GM12872 (cell line): ENCODE measurements around the gene LGI1.
A peak's percentile ranks its signal among the peaks of the same experiment; 100 is the strongest.

Experiments
- TF ChIP-seq, protein P1 (sequence below): IDR thresholded peaks from 3 replicates; pipeline ENCODE4 v1.5.1; 2011; ENCODE audit warnings: low read depth, mild to moderate bottlenecking, low read length, moderate library complexity; ENCODE audit not compliant: insufficient read depth

The LGI1 gene

DNA sequence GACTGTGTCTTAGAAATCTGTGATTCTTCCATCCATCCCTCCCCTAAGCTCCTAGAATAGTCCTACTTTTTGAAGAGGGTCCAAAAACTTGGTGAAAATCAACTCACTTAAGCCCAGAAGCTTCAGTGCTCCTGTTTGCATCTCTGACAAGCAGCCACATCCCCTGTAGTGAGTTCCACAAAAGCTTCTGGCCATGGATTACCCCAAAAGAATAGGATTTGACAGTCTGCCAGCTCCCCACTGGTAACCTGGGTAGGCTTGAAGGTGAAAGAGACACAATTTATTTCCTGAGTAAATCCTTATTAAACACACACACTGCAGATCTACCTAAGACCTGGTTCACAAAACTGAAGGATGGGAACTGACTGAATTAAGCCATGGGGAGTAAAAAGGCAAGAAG, 46.5 kb downstream of the LGI1 start:
- TF ChIP-seq, protein P1, sequence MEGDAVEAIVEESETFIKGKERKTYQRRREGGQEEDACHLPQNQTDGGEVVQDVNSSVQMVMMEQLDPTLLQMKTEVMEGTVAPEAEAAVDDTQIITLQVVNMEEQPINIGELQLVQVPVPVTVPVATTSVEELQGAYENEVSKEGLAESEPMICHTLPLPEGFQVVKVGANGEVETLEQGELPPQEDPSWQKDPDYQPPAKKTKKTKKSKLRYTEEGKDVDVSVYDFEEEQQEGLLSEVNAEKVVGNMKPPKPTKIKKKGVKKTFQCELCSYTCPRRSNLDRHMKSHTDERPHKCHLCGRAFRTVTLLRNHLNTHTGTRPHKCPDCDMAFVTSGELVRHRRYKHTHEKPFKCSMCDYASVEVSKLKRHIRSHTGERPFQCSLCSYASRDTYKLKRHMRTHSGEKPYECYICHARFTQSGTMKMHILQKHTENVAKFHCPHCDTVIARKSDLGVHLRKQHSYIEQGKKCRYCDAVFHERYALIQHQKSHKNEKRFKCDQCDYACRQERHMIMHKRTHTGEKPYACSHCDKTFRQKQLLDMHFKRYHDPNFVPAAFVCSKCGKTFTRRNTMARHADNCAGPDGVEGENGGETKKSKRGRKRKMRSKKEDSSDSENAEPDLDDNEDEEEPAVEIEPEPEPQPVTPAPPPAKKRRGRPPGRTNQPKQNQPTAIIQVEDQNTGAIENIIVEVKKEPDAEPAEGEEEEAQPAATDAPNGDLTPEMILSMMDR, result no peak

DNA sequence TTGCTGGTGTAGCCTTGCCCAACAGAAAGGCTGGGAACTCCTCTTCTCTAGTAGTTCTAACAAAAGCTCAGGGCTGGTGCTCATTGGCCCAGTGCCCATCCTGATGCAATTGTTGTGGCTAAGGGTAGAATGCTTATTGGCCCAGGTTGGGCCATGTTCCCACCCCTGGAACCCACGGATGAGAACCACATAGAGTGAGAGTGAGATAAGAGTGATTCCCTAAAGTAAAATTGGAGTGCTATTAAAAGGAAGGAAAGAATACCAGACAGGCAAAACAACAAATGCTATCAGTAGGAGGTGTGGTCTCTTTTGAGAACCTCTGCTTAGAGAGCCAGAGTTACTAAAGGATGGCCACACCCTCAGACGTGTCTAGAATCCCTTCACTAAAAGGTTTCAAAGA, 49.2 kb downstream of the LGI1 start:
- TF ChIP-seq, protein P1, result no peak

DNA sequence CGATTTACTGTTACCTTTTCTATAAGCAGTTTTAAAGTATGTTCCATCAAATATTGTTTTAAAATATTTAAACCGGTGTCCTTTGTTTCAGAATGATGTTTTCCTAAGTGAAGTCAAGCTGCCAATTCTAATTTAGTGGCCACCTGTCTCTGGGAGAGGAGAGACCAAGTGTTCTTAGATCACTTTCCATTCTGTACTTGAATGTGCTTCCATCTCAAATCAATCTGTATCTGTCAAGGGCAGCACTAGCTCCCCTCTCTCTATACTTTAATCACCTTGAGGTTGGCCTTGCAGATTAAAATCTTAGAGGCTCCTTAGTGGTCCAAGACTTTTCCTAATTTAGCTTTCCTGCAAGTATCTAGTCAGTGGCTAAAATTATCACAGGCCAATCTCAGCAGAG, 49.6 kb downstream of the LGI1 start:
- TF ChIP-seq, protein P1, result no peak

DNA sequence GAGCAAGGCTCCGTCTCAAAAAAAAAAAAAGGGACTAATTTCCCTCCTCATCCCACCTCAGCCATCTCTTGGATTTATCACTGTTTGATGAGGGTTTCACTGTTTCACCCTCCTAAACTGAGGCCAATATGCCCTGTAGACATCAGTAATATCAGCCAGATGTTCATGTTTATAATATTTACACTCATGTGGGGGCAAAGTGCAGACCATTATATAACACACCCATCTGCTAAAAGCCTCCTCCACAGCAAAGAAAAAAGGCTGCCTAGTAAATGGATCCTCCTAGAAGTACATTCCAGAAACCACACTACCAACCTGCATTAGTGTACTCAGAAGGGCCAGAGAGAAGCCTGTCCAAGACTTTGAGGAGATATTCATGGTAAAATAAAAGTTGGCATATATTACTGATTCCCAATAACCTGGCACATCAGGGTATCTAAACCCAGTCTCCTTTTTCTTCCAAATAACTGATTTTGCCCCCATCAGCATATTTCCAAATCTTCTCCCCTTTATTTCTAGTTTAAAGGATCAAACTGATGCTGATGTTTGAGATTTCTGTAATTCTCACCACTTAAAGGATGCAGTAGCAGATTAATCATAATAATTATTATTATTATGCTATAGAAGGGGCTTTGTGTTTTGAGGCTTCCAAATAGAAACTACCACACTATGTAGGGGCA, 55.1 kb downstream of the LGI1 start:
- TF ChIP-seq, protein P1, result no peak

DNA sequence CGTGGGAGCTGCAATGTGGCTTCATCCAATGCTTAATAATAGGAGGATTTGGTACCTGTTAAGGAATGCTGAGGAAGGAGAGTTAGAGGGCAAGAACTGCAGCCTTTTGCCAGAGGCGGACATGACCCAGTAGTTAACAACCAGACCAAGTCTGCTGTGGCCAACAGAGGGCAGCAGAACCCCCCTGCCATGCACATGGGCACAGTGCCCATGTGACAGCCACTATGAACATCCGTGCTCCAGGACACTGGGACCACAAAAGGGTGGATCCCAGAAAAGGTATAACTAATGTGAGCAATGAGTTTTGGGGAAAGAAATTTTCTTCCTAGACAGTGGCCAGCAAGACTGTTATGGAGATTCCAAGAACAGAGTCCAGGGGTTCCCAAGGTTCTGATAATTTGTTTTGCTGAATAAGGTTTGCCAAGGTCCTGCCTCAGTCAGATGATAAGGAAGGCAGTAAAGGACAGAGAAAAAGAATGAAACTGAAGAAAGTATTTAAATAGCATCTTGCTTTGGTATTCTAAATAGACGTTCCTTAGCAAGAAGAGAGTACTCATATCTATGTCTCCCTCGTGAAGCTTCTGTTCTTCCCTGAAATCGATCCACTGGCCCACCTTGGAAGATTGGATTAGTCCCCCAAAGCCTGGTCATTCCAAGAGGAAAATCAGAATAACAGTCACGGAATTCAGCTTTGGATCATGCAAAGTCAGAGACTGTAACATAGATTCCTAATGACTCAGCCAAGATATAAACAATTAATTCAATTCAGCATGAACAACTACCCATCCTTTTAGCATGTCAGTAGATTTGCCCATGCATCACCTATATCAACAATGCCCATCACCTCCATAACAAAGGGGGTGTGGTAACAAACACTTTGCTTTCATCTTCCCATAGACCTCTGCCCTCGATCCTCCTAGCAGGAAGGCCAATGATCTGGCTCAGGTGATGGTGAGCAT, 56.0 kb downstream of the LGI1 start:
- TF ChIP-seq, protein P1, result peak; percentile 80

DNA sequence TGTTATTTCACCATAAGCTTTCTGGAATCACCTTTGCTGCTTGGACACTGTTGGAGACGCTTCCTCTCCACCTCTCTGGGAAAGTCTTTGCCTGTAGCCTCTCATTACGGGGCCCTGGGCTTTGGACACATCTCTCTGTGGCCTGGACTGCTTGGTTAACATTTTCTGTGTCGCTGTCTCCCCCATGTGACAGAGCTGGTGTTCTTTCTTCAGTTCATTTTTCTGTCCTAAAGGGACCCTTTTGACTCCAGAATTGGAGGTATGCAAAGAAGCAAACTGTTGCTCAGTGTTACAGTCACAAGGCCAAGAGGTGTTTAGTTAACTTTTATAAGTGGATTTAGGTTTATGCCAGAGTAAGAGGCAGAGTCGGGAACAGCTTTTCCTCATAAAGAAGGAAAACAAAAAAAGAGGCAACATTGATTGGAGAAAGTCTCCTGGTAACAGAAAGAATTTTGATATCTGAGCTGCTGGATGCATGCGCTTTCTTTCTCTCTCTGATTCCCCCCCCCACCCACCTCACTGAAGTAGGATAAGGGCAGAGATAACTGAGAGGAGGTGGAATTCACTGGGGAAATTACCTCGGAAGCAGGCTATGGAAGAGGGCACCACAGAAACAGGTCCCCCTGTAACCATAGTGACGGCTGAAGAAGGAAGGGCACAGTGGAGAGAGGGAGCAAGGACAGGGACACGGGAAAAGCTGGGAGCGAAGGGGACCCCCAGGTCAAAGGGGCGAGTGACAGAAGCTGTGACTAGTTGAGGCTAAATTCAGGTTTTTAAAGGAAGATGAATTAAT, 57.8 kb downstream of the LGI1 start:
- TF ChIP-seq, protein P1, result no peak
